HG02840 (cell line): ENCODE data around the gene CBLL1.

Source experiments
- ATAC-seq: cut with Tn5 transposase; IDR thresholded peaks from one replicate; pipeline ENCODE4 v1.9.1; 2021; ENCODE audit warnings: mild to moderate bottlenecking, moderate library complexity, moderate number of reproducible peaks; ENCODE audit not compliant: unreplicated experiment, low FRiP score

CBLL1 gene

DNA sequence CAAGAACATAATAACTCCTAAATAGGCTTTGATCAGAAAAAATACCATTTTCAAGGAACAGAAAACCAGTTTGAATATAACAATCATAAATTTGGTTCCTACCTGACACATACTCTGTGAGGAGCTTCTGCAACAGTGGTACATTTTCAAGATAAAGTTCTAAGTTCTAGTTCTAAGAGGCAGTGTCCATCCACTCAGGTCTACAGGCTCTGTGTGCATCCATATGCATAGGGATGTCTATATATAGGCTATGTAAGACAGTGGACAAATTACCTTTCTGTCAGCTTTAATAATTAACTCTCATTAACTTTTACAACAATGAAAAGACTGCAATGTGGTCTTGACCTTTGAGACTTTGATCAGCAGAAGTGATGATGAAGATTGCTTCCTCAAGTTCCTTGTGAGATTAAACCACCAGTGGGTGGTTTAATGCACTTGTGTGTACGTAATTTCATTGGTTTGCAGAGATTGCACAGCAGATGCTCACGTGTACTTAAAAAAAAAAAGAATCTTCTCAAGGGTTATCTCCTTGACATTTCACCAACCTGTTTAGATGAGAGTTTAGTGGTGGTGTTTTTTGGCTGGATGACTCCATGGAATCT is 59.2 kb downstream of the CBLL1 start, which contains the start of gene SLC26A3:
Gene SLC26A3 (minus strand): TSS at position 215 of the 602 bp plus-strand sequence. CDS start 8,714 bp downstream, outside the sequence.
- ATAC-seq: no peak

- ATAC-seq: no peak
These were observed 65.2 kb downstream of the CBLL1 start for GRCh38 chr7:107809179-107809578.

GRCh38 chr7:107810626-107811025 is 66.7 kb downstream of the CBLL1 start:
- no peak for ATAC-seq
